ENCODE data around the gene CACNA1A.

DNA sequence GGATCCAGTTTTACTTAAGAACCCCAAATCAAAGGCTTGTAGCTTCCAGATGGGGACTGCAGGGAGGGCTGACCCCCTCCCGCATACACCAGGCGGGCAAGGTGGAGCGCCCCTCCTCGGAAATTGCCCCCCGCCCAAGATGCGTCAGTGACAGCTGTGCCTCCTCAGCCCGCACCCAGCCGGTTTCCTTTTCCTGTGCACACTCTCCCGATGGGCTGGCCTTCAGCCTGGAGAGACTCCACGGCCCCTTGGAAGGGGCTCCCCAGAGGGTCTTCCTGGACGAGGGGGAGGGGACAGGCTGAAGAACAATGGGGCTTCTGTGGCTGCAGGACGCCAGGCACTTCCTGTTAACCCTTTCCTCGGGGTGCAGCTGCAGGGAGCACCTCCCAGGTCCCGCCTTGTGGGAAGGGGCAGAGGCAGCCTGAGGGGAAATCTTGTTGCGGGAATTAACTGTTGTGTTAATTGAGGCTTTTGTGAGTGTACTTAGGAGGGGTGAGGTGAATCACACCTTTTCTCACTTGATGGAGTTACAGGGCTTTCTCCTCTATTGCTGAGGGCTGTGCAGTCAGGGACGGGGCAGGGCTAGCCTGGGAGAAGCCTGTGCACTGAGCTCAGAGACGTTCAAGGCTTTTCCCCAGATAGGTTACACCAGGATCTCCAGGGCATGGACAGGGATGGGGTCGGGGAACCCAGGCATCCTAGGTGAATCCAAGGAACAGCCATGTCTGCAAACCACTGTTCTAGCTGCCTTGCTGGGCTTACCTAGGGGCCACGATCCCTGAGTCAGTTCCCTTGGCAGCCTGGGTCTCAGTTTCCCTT, 341.7 kb downstream of the CACNA1A start:
- TF ChIP-seq, protein P1, sequence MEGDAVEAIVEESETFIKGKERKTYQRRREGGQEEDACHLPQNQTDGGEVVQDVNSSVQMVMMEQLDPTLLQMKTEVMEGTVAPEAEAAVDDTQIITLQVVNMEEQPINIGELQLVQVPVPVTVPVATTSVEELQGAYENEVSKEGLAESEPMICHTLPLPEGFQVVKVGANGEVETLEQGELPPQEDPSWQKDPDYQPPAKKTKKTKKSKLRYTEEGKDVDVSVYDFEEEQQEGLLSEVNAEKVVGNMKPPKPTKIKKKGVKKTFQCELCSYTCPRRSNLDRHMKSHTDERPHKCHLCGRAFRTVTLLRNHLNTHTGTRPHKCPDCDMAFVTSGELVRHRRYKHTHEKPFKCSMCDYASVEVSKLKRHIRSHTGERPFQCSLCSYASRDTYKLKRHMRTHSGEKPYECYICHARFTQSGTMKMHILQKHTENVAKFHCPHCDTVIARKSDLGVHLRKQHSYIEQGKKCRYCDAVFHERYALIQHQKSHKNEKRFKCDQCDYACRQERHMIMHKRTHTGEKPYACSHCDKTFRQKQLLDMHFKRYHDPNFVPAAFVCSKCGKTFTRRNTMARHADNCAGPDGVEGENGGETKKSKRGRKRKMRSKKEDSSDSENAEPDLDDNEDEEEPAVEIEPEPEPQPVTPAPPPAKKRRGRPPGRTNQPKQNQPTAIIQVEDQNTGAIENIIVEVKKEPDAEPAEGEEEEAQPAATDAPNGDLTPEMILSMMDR (conservative IDR thresholded peaks at IDR 0.05) = no peak
- no peak for TF ChIP-seq ZFX (IDR thresholded peaks at IDR 0.05)

All from C4-2B (cell line).